Urinary bladder (tissue), 4 donors: ENCODE results near the gene TCF25. TPM values are rescaled to one million over a fixed set of nuclear protein-coding genes. Genes with fewer than 3 reads are reported as not detected.
"Not testable (repeated sequence)": the region's sequence is repeated elsewhere in the genome, so short reads cannot be mapped to it uniquely, and the experiment has no call there.

Source experiments
- DNase-seq: peaks from one replicate; pipeline ENCODE4 v3.0.0-alpha.2; 2015; ENCODE audit errors: extremely low spot score
- H3K27ac ChIP-seq: one replicate; pipeline ENCODE4 v1.5.1; 2013; ENCODE audit warnings: low read depth, mild to moderate bottlenecking, moderate library complexity
- H3K36me3 ChIP-seq: one replicate; pipeline ENCODE4 v1.6.1; 2013; ENCODE audit warnings: mild to moderate bottlenecking, moderate library complexity; ENCODE audit not compliant: insufficient read depth
- H3K4me1 ChIP-seq: one replicate; pipeline ENCODE4 v1.6.1; 2013; ENCODE audit warnings: mild to moderate bottlenecking, moderate library complexity; ENCODE audit not compliant: insufficient read depth
- H3K4me3 ChIP-seq: one replicate; pipeline ENCODE4 v1.5.1; 2013; ENCODE audit warnings: low read depth, low read length
- WGBS: extraction: QIAGEN DNeasy Blood & Tissue Kit; methylation state at CpG from one replicate; pipeline ENCODE4 v1.1.7; 2013; 5-methylcytosine and 5-hydroxymethylcytosine counted together
- polyA plus RNA-seq: library from polyadenylated mRNA; stranded (reverse); fragments of 200-250 nt; gene quantifications from one replicate; pipeline ENCODE4 v1.2.3, GENCODE V29; 2013
- total RNA-seq: library from RNA; depleted of rRNA; stranded (reverse); fragments of >200 nt; gene quantifications from one replicate; pipeline ENCODE4 v1.2.3, GENCODE V29; 2014
- donor health status: healthy with polysubstance abuse.
- donor health status: healthy.

TCF25 gene
- total RNA-seq (107 TPM), polyA plus RNA-seq (128 TPM)

- DNase-seq, result peak; percentile 67
- no peaks in the 10 kb centered on the region for H3K4me1 ChIP-seq
- H3K27ac ChIP-seq, result peak within 1 kb of the TSS; percentile 99
- peak within 1 kb of the TSS; percentile 68 for H3K4me3 ChIP-seq
- WGBS, result under 1% methylated on average over 104 of the region's 104 CpGs
- H3K36me3 ChIP-seq, result no peaks in the 10 kb centered on the region
Observed at GRCh38 chr16:89873109-89873971, at the start of gene TCF25. Gene TCF25 (plus strand): TSS chr16:89873592. CDS start chr16:89873668, 76 bp downstream.

- H3K27ac ChIP-seq, H3K36me3 ChIP-seq, H3K4me3 ChIP-seq, H3K4me1 ChIP-seq, DNase-seq: not testable (repeated sequence)
- WGBS, result 79% methylated on average over 5 of the region's 5 CpGs
Observed at GRCh38 chr16:89823824-89824148, 49.6 kb upstream of the TCF25 start.

GRCh38 chr16:89826531-89827382 lies 46.6 kb upstream of the TCF25 start:
- no peak overlapping the region for H3K4me3 ChIP-seq
- no peaks in the 10 kb centered on the region for H3K36me3 ChIP-seq
- 88% methylated on average over 26 of the region's 26 CpGs for WGBS
- no peak overlapping the region for H3K27ac ChIP-seq
- no peaks in the 10 kb centered on the region for H3K4me1 ChIP-seq
- DNase-seq, result no peak

GRCh38 chr16:89827383-89828198 lies 45.8 kb upstream of the TCF25 start:
- peak overlapping the region; percentile 67 for H3K4me3 ChIP-seq
- no peaks in the 10 kb centered on the region for H3K36me3 ChIP-seq
- WGBS, result 6% methylated on average over 43 of the region's 43 CpGs
- H3K27ac ChIP-seq, result peak overlapping the region; percentile 28
- no peaks in the 10 kb centered on the region for H3K4me1 ChIP-seq
- no peak for DNase-seq

GRCh38 chr16:89828199-89828869 lies 45.1 kb upstream of the TCF25 start, which contains the start of gene SPIRE2:
Gene SPIRE2 (plus strand): TSS chr16:89828475. CDS start chr16:89828551, 76 bp downstream.
- Histone ChIP-seq H3K27ac (peak within 1 kb of the TSS; percentile 57), H3K4me1 (no peaks in the 10 kb centered on the region), H3K36me3 (no peaks in the 10 kb centered on the region), H3K4me3 (peak within 1 kb of the TSS; percentile 67)
- under 1% methylated on average over 87 of the region's 98 CpGs for WGBS
- DNase-seq, result no peak

GRCh38 chr16:89828870-89829629 lies 44.3 kb upstream of the TCF25 start:
- peak overlapping the region; percentile 67 for H3K4me3 ChIP-seq
- no peak for DNase-seq
- WGBS, result 12% methylated on average over 26 of the region's 26 CpGs
- H3K36me3 ChIP-seq, result no peaks in the 10 kb centered on the region
- peak overlapping the region; percentile 57 for H3K27ac ChIP-seq
- no peaks in the 10 kb centered on the region for H3K4me1 ChIP-seq

GRCh38 chr16:89829630-89830437 lies 43.6 kb upstream of the TCF25 start:
- Histone ChIP-seq H3K4me1 (no peaks in the 10 kb centered on the region), H3K27ac (no peak overlapping the region), H3K36me3 (no peaks in the 10 kb centered on the region), H3K4me3 (no peak overlapping the region)
- no peak for DNase-seq
- 82% methylated on average over 17 of the region's 17 CpGs for WGBS

GRCh38 chr16:89831810-89832328 lies 41.5 kb upstream of the TCF25 start:
- no peak for DNase-seq
- 94% methylated on average over 25 of the region's 25 CpGs for WGBS
- H3K27ac ChIP-seq, result no peak overlapping the region
- no peaks in the 10 kb centered on the region for H3K4me1 ChIP-seq
- H3K4me3 ChIP-seq, result no peak overlapping the region
- H3K36me3 ChIP-seq, result no peaks in the 10 kb centered on the region

GRCh38 chr16:89833664-89834363 lies 39.6 kb upstream of the TCF25 start:
- WGBS, result 92% methylated on average over 39 of the region's 39 CpGs

GRCh38 chr16:89834813-89835363 lies 38.5 kb upstream of the TCF25 start:
- WGBS, result 98% methylated on average over 42 of the region's 42 CpGs
- not testable (repeated sequence) for H3K27ac ChIP-seq, H3K4me3 ChIP-seq, DNase-seq, H3K36me3 ChIP-seq, H3K4me1 ChIP-seq

More at GRCh38 chr16:89833664-89834363, 39.6 kb upstream of the TCF25 start:
- not testable (repeated sequence) for H3K27ac ChIP-seq, H3K4me3 ChIP-seq, H3K36me3 ChIP-seq, DNase-seq, H3K4me1 ChIP-seq

GRCh38 chr16:89836484-89836883 lies 36.9 kb upstream of the TCF25 start:
- DNase-seq, H3K4me1 ChIP-seq, H3K27ac ChIP-seq, H3K4me3 ChIP-seq, H3K36me3 ChIP-seq: not testable (repeated sequence)
- 84% methylated on average over 15 of the region's 15 CpGs for WGBS
